ENCODE measurements around the gene SLC37A1. TPM values are rescaled to one million over a fixed set of nuclear protein-coding genes. Genes with fewer than 3 reads are reported as not detected.

SLC37A1 gene
- total RNA-seq, 1 donor from 2014 or later: 13.5 TPM

GRCh38 chr21:42622284-42622683 is 108.6 kb downstream of the SLC37A1 start:
- Mint-ChIP-seq H3K4me3 (ENCODE audit: unreplicated experiment) (no peak overlapping the region), H3K36me3 (ENCODE audit: unreplicated experiment) (peaks cover 2% of the 10 kb centered on the region), H3K27ac (ENCODE audit: unreplicated experiment) (no peak overlapping the region), H3K4me1 (ENCODE audit: unreplicated experiment) (peaks cover 5% of the 10 kb centered on the region), H3K9me3 (ENCODE audit: unreplicated experiment) (no peaks in the 10 kb centered on the region), H3K27me3 (ENCODE audit: unreplicated experiment) (peaks cover 60% of the 10 kb centered on the region)
- no peak for DNase-seq (ENCODE audit: extremely low spot score, unreplicated experiment)
- no peak for TF ChIP-seq CTCF (IDR thresholded peaks at IDR 0.05)

DNA sequence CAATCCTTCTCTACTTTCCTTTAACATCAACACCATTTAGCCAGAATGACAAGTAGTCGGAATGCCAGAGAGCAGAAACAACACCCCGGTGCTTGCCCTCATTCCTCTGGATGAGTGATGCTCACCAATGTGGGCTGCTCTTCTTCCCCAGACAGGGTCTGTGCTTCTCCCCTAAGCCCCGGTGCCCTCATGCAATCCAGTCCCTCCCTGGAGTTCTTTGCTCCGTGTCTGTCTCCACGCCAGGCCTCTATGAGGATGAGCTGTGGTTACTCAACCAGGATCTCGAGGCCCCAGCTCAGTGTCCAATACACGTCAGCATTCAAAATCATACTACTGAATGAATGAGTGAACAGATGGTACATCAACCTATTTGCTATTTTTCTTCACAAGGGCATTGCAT is 110.0 kb downstream of the SLC37A1 start:
- no peaks in the 10 kb centered on the region for H3K9me3 Mint-ChIP-seq (ENCODE audit: unreplicated experiment)
- no peak for DNase-seq (ENCODE audit: extremely low spot score, unreplicated experiment)
- TF ChIP-seq CTCF (IDR thresholded peaks at IDR 0.05): no peak
- H3K36me3 Mint-ChIP-seq (ENCODE audit: unreplicated experiment): no peaks in the 10 kb centered on the region
- H3K4me3 Mint-ChIP-seq (ENCODE audit: unreplicated experiment): no peak overlapping the region
- peaks cover 5% of the 10 kb centered on the region for H3K4me1 Mint-ChIP-seq (ENCODE audit: unreplicated experiment)
- H3K27ac Mint-ChIP-seq (ENCODE audit: unreplicated experiment): no peak overlapping the region
- peaks cover 52% of the 10 kb centered on the region for H3K27me3 Mint-ChIP-seq (ENCODE audit: unreplicated experiment)

DNA sequence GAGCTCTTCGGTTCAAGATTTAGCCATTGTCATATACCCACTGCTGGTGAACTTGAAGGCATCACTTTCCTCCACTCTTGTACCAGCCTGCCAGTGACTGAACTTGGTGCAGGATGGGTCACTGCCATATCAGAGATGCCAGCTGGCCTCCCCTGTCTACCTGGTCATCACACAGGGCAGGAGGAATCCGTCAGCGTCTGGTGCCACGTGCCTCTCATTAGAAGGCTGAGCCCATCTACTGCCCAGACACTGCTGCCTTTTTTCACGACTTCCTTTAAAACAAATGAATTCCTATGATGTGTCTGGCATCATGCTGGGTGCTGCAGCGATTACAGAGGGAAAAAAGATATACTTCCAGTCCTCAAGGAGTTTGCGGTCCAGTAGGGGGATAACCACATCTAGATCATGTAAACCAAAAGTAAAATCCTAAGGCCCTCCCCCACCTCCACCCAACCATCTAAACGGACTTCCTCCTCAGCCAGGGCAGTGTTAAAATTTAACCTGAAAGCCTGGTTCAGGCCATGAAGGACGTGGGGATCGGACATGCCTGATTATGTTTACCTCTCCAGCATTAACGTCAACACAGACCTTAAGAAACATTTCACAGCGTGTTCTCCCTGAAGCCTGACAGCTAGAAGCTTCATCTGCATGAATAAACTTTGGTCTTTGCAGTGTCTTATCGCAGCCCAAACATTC is 110.6 kb downstream of the SLC37A1 start:
- no peak for TF ChIP-seq CTCF (IDR thresholded peaks at IDR 0.05)
- H3K27me3 Mint-ChIP-seq (ENCODE audit: unreplicated experiment): peaks cover 47% of the 10 kb centered on the region
- H3K36me3 Mint-ChIP-seq (ENCODE audit: unreplicated experiment): no peaks in the 10 kb centered on the region
- no peak overlapping the region for H3K4me3 Mint-ChIP-seq (ENCODE audit: unreplicated experiment)
- no peaks in the 10 kb centered on the region for H3K9me3 Mint-ChIP-seq (ENCODE audit: unreplicated experiment)
- H3K27ac Mint-ChIP-seq (ENCODE audit: unreplicated experiment): no peak overlapping the region
- peaks cover 5% of the 10 kb centered on the region for H3K4me1 Mint-ChIP-seq (ENCODE audit: unreplicated experiment)
- no peak for DNase-seq (ENCODE audit: extremely low spot score, unreplicated experiment)

GRCh38 chr21:42624936-42625335 is 111.3 kb downstream of the SLC37A1 start:
- DNase-seq (ENCODE audit: extremely low spot score, unreplicated experiment): no peak
- H3K27me3 Mint-ChIP-seq (ENCODE audit: unreplicated experiment): peaks cover 44% of the 10 kb centered on the region
- H3K27ac Mint-ChIP-seq (ENCODE audit: unreplicated experiment): no peak overlapping the region
- TF ChIP-seq CTCF (IDR thresholded peaks at IDR 0.05): no peak
- no peaks in the 10 kb centered on the region for H3K9me3 Mint-ChIP-seq (ENCODE audit: unreplicated experiment)
- no peak overlapping the region for H3K4me3 Mint-ChIP-seq (ENCODE audit: unreplicated experiment)
- H3K36me3 Mint-ChIP-seq (ENCODE audit: unreplicated experiment): no peaks in the 10 kb centered on the region
- peaks cover 5% of the 10 kb centered on the region for H3K4me1 Mint-ChIP-seq (ENCODE audit: unreplicated experiment)

GRCh38 chr21:42626171-42626570 is 112.5 kb downstream of the SLC37A1 start:
- peaks cover 4% of the 10 kb centered on the region for H3K4me1 Mint-ChIP-seq (ENCODE audit: unreplicated experiment)
- no peaks in the 10 kb centered on the region for H3K36me3 Mint-ChIP-seq (ENCODE audit: unreplicated experiment)
- H3K27ac Mint-ChIP-seq (ENCODE audit: unreplicated experiment): no peak overlapping the region
- DNase-seq (ENCODE audit: extremely low spot score, unreplicated experiment): no peak
- no peaks in the 10 kb centered on the region for H3K9me3 Mint-ChIP-seq (ENCODE audit: unreplicated experiment)
- H3K27me3 Mint-ChIP-seq (ENCODE audit: unreplicated experiment): peaks cover 40% of the 10 kb centered on the region
- no peak overlapping the region for H3K4me3 Mint-ChIP-seq (ENCODE audit: unreplicated experiment)
- no peak for TF ChIP-seq CTCF (IDR thresholded peaks at IDR 0.05)

Measured in osteocyte (in vitro differentiated cells).